Sigmoid colon (tissue), 3 donors: ENCODE measurements around the gene ZNF576.

Source experiments
- CTCF ChIP-seq, 4 experiments: fragments of 450-650 bp in 3 of 4; fragments of 200-600 bp in 1 of 4; IDR thresholded peaks; one replicate each; pipeline ENCODE4 v1.5.1; 2016 to 2019; ENCODE audit warnings: antibody characterized with exemption in 4 of 4, mild to moderate bottlenecking in 3 of 4, moderate library complexity in 2 of 4
- POLR2A ChIP-seq, 2 donors: fragments of 450-650 bp; IDR thresholded peaks; one replicate each; pipeline ENCODE4 v1.6.1; 2016; ENCODE audit warnings: antibody characterized with exemption in 2 of 2, mild to moderate bottlenecking in 2 of 2, moderate library complexity in 2 of 2

- TF ChIP-seq POLR2A (IDR thresholded peaks at IDR 0.05) = no peak
- TF ChIP-seq CTCF (IDR thresholded peaks at IDR 0.05) = no peak
These were observed 42.0 kb upstream of the ZNF576 start for GRCh38 chr19:43554317-43554895.
